CD14-positive monocyte (primary cell): ENCODE measurements around the gene SPTSSB. TPM values are rescaled to one million over a fixed set of nuclear protein-coding genes. Genes with fewer than 3 reads are reported as not detected.

Experiments
- DNase-seq, 3 donors: peaks; one replicate each; pipeline ENCODE4 v3.0.0-alpha.2; 2011 to 2022
- H2AFZ ChIP-seq: 2 replicates; pipeline ENCODE4 v1.6.0; 2012; ENCODE audit warnings: mild to moderate bottlenecking, low read depth, low read length, inconsistent platforms; ENCODE audit not compliant: insufficient read depth, poor library complexity, severe bottlenecking
- H3K27ac ChIP-seq, 2 donors: 1 replicate in 1 of 2; 2 replicates in 1 of 2; pipeline ENCODE4 v1.5.1; 2012 to 2013; ENCODE audit warnings: low read length in 2 of 2, control low read depth in 1 of 2, inconsistent platforms in 1 of 2, low read depth in 1 of 2, mild to moderate bottlenecking in 1 of 2
- H3K27me3 ChIP-seq, 2 donors: one replicate each; pipeline versions ENCODE4 v1.6.0 to v1.6.1; 2011 to 2013; ENCODE audit warnings: low read length in 2 of 2; ENCODE audit not compliant: control insufficient read depth in 2 of 2, insufficient read depth in 2 of 2
- H3K36me3 ChIP-seq, 2 donors: replicated peaks in 1 of 2; 1 replicate in 1 of 2; 2 replicates in 1 of 2; pipeline versions ENCODE4 v1.5.1 to v1.6.1; 2012 to 2013; ENCODE audit warnings: low read length in 2 of 2, control low read depth in 1 of 2, inconsistent platforms in 1 of 2, mild to moderate bottlenecking in 1 of 2; ENCODE audit not compliant: insufficient read depth in 2 of 2, control insufficient read depth in 1 of 2
- H3K4me1 ChIP-seq, 2 donors: 1 replicate in 1 of 2; 2 replicates in 1 of 2; pipeline versions ENCODE4 v1.5.1 to v1.6.1; 2012 to 2013; ENCODE audit warnings: low read length in 2 of 2, control low read depth in 1 of 2, inconsistent platforms in 1 of 2, mild to moderate bottlenecking in 1 of 2, moderate library complexity in 1 of 2; ENCODE audit not compliant: insufficient read depth in 2 of 2, control insufficient read depth in 1 of 2
- H3K4me2 ChIP-seq: replicated peaks from 2 replicates; pipeline ENCODE3; 2012; ENCODE audit warnings: low read length, moderate library complexity, mild to moderate bottlenecking; ENCODE audit not compliant: poor library complexity, severe bottlenecking; ENCODE audit errors: extremely low read depth
- H3K4me3 ChIP-seq, 3 experiments: fragments of 200-600 bp in 1 of 3; sonication (generic) in 1 of 3; replicated peaks in 1 of 3; 1 replicate in 2 of 3; 2 replicates in 1 of 3; pipeline ENCODE4 v1.5.1; 2011 to 2013; ENCODE audit warnings: low read length in 3 of 3, mild to moderate bottlenecking in 3 of 3, control low read depth in 2 of 3, low read depth in 2 of 3, inconsistent platforms in 1 of 3, moderate library complexity in 1 of 3
- H3K79me2 ChIP-seq: 2 replicates; pipeline ENCODE4 v1.6.0; 2012; ENCODE audit warnings: mild to moderate bottlenecking, control low read depth, inconsistent platforms, low read length, moderate library complexity; ENCODE audit not compliant: insufficient read depth
- H3K9ac ChIP-seq: 2 replicates; pipeline ENCODE4 v1.6.0; 2017; ENCODE audit warnings: low read length, mild to moderate bottlenecking; ENCODE audit not compliant: insufficient read depth, poor library complexity, severe bottlenecking
- H3K9me3 ChIP-seq, 2 donors: replicated peaks in 1 of 2; 1 replicate in 1 of 2; 2 replicates in 1 of 2; pipeline versions ENCODE4 v1.5.1 to v1.6.1; 2012 to 2013; ENCODE audit warnings: low read length in 2 of 2, control low read depth in 1 of 2; ENCODE audit not compliant: control insufficient read depth in 1 of 2, insufficient read depth in 1 of 2
- H4K20me1 ChIP-seq: 2 replicates; pipeline ENCODE4 v1.6.0; 2012; ENCODE audit warnings: mild to moderate bottlenecking, low read length, control low read depth, moderate library complexity; ENCODE audit not compliant: insufficient read depth
- H3K27ac Mint-ChIP-seq, 7 donors: one replicate each; pipeline ENCODE4 v1.8.0; 2020; ENCODE audit warnings: mild to moderate bottlenecking in 7 of 7, mixed read lengths in 7 of 7, moderate library complexity in 6 of 7, inconsistent platforms in 2 of 7
- H3K27me3 Mint-ChIP-seq, 3 donors: one replicate each; pipeline ENCODE4 v1.8.0; 2021 to 2022; ENCODE audit warnings: low read depth in 3 of 3, mild to moderate bottlenecking in 3 of 3, mixed read lengths in 3 of 3, moderate library complexity in 3 of 3, inconsistent platforms in 1 of 3
- H3K36me3 Mint-ChIP-seq, 2 donors: one replicate each; pipeline ENCODE4 v1.8.0; 2020; ENCODE audit warnings: mixed read lengths in 2 of 2, inconsistent platforms in 1 of 2, mild to moderate bottlenecking in 1 of 2
- H3K4me1 Mint-ChIP-seq: one replicate; pipeline ENCODE4 v1.8.0; 2020; ENCODE audit warnings: mild to moderate bottlenecking, mixed read lengths
- H3K4me3 Mint-ChIP-seq, 2 donors: one replicate each; pipeline ENCODE4 v1.8.0; 2020; ENCODE audit warnings: mild to moderate bottlenecking in 2 of 2, mixed read lengths in 2 of 2, moderate library complexity in 1 of 2
- H3K9me3 Mint-ChIP-seq, 7 donors: one replicate each; pipeline ENCODE4 v1.8.0; 2020 to 2022; ENCODE audit warnings: mixed read lengths in 7 of 7, mild to moderate bottlenecking in 6 of 7, moderate library complexity in 6 of 7, inconsistent platforms in 2 of 7
- WGBS: methylation state at CpG from one replicate; pipeline ENCODE4 v1.1.5; 2013; ENCODE audit warnings: missing lambda C conversion rate; ENCODE audit not compliant: insufficient coverage; 5-methylcytosine and 5-hydroxymethylcytosine counted together
- intact Hi-C, 2 donors: fragments of 100-400 bp; cut with micrococcal nuclease; formaldehyde crosslinking; loops; one replicate each; pipeline versions ENCODE4 v1.15.0 to v1.15.1; 2023
- polyA plus RNA-seq, 3 donors: library from polyadenylated mRNA; depleted of rRNA in 1 of 3; unstranded in 2 of 3; stranded (reverse) in 1 of 3; fragments of 300-500 nt in 2 of 3; fragments of >200 nt in 1 of 3; fragmentation: Illumina TruSeq in 2 of 3; gene quantifications; 1 replicate in 2 of 3; 2 replicates in 1 of 3; pipeline ENCODE4 v1.2.3, GENCODE V29; 2012 to 2021
- TF ChIP-seq, protein P1 (sequence below): fragments of 200-600 bp; IDR thresholded peaks from one replicate; pipeline ENCODE4 v1.8.0; 2022; ENCODE audit warnings: antibody characterized with exemption, mild to moderate bottlenecking

SPTSSB gene
- polyA plus RNA-seq, 3 donors = not detected

DNA sequence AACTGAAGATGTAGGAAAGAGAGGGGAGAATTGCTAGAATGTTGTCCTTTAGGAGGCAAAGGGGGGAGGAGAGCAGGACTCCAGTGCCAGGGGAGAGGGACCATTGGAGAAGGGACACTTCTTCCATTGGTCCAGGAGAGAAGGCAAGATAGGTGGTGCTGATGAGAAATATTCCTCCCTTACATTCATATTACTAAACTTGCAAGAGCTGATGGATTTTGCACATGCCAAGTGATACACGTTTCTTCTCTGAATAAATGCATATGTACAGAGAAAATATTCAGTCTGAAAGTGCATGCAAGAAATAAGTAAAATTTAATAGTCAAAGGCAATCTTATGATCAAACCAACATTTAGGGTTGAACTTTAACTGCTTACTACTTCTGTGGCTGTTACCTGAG lies 21.5 kb upstream of the SPTSSB start:
- peaks cover 0 to 4% (median 4%) of the 10 kb centered on the region in 3 donors for H3K27me3 Mint-ChIP-seq
- H3K9ac ChIP-seq = no peak overlapping the region
- no peaks in the 10 kb centered on the region for H3K9me3 ChIP-seq
- DNase-seq = no peak
- H3K4me3 Mint-ChIP-seq = no peak overlapping the region
- H3K27ac Mint-ChIP-seq = no peak overlapping the region
- no peaks in the 10 kb centered on the region for H3K79me2 ChIP-seq
- H3K4me2 ChIP-seq = no peak overlapping the region
- no peak overlapping the region for H3K27ac ChIP-seq
- no CpG with 5 or more reads among the region's 1 CpG for whole genome bisulfite sequencing
- peaks cover 42% of the 10 kb centered on the region for H3K4me1 Mint-ChIP-seq
- peaks cover 0 to 10% (median 3%) of the 10 kb centered on the region in 7 donors for H3K9me3 Mint-ChIP-seq
- no peak overlapping the region for H2AFZ ChIP-seq
- no peaks in the 10 kb centered on the region for H4K20me1 ChIP-seq
- no peaks in the 10 kb centered on the region for H3K36me3 Mint-ChIP-seq
- H3K4me3 ChIP-seq = no peak overlapping the region
- H3K4me1 ChIP-seq = peaks cover 32 to 46% of the 10 kb centered on the region in 2 donors
- H3K36me3 ChIP-seq = no peaks in the 10 kb centered on the region
- H3K27me3 ChIP-seq = no peaks in the 10 kb centered on the region
- intact Hi-C loops = no loop called here
- TF ChIP-seq, protein P1, sequence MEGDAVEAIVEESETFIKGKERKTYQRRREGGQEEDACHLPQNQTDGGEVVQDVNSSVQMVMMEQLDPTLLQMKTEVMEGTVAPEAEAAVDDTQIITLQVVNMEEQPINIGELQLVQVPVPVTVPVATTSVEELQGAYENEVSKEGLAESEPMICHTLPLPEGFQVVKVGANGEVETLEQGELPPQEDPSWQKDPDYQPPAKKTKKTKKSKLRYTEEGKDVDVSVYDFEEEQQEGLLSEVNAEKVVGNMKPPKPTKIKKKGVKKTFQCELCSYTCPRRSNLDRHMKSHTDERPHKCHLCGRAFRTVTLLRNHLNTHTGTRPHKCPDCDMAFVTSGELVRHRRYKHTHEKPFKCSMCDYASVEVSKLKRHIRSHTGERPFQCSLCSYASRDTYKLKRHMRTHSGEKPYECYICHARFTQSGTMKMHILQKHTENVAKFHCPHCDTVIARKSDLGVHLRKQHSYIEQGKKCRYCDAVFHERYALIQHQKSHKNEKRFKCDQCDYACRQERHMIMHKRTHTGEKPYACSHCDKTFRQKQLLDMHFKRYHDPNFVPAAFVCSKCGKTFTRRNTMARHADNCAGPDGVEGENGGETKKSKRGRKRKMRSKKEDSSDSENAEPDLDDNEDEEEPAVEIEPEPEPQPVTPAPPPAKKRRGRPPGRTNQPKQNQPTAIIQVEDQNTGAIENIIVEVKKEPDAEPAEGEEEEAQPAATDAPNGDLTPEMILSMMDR = no peak

DNA sequence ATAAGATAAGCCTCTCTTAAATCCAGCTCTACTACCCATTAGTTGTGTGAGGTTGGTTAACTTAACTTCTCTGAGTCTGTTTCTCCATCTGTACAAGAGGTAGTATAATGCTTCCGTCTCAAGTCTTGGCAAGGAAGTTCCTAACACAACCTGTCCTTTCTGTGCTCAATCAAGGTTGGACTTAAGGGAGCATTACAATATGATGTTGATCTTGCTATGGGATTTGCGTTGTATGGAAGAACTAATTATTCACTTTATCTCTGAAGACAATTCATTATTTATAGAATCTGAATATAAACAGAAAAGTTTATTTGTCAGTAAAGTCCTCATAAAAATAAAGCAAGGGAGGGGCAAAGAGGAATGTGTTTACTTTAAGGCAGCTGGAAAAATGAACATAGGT lies 18.9 kb upstream of the SPTSSB start:
- DNase-seq = no peak
- H3K27me3 Mint-ChIP-seq = peaks cover 0 to 4% (median 4%) of the 10 kb centered on the region in 3 donors
- H3K4me1 Mint-ChIP-seq = peaks cover 56% of the 10 kb centered on the region
- H3K36me3 Mint-ChIP-seq = no peaks in the 10 kb centered on the region
- H3K36me3 ChIP-seq = no peaks in the 10 kb centered on the region
- H3K27me3 ChIP-seq = no peaks in the 10 kb centered on the region
- H3K4me2 ChIP-seq = no peak overlapping the region
- H2AFZ ChIP-seq = no peak overlapping the region
- WGBS = no CpG with 5 or more reads among the region's 2 CpGs
- H3K27ac Mint-ChIP-seq = peak overlapping the region in 1 of 7 donors; percentile 88
- H3K9me3 Mint-ChIP-seq = peaks cover 0 to 6% (median 0%) of the 10 kb centered on the region in 7 donors
- H3K79me2 ChIP-seq = no peaks in the 10 kb centered on the region
- H3K27ac ChIP-seq = no peak overlapping the region
- no peak overlapping the region for H3K9ac ChIP-seq
- TF ChIP-seq, protein P1 = no peak
- H3K4me3 Mint-ChIP-seq = no peak overlapping the region
- no peaks in the 10 kb centered on the region for H4K20me1 ChIP-seq
- intact Hi-C loops = no loop called here
- no peak overlapping the region for H3K4me3 ChIP-seq
- H3K4me1 ChIP-seq = peaks cover 46 to 61% of the 10 kb centered on the region in 2 donors
- H3K9me3 ChIP-seq = no peaks in the 10 kb centered on the region
